SK-N-SH (cell line): Measurements from ENCODE around the gene CNPPD1.

Experiments used
- POLR2AphosphoS5 ChIP-seq: IDR thresholded peaks from 2 replicates; pipeline ENCODE4 v1.6.1; 2012; ENCODE audit warnings: low read depth, low read length
- TF ChIP-seq, protein P1 (sequence below): fragments of 200-600 bp; sonication (generic); IDR thresholded peaks from 2 replicates; pipeline ENCODE4 v1.6.1; 2017; ENCODE audit warnings: antibody characterized with exemption, mild to moderate bottlenecking, moderate library complexity
- TF ChIP-seq, protein P2 (sequence below): IDR thresholded peaks from 2 replicates; pipeline ENCODE4 v1.4.0; 2012; ENCODE audit warnings: low read depth

DNA sequence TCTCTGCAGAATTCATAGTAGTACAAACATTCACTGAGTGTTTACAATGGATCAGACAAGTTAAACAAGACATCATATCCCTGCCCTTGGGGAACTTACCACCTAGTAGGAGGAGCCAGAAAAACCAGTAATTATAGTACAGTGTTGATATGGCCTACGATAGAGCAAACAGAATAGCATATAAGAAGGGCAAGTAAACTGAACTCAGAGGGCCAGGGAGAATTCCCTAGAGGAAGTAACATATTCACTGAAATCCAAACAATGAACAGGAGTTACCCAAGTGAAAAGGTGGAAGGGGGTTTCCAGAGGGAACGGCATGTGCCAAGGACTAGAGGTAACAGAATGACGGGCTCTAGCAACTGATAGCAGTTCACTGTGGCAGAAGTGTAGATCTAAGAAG lies 50.2 kb downstream of the CNPPD1 start:
- TF ChIP-seq, protein P1, sequence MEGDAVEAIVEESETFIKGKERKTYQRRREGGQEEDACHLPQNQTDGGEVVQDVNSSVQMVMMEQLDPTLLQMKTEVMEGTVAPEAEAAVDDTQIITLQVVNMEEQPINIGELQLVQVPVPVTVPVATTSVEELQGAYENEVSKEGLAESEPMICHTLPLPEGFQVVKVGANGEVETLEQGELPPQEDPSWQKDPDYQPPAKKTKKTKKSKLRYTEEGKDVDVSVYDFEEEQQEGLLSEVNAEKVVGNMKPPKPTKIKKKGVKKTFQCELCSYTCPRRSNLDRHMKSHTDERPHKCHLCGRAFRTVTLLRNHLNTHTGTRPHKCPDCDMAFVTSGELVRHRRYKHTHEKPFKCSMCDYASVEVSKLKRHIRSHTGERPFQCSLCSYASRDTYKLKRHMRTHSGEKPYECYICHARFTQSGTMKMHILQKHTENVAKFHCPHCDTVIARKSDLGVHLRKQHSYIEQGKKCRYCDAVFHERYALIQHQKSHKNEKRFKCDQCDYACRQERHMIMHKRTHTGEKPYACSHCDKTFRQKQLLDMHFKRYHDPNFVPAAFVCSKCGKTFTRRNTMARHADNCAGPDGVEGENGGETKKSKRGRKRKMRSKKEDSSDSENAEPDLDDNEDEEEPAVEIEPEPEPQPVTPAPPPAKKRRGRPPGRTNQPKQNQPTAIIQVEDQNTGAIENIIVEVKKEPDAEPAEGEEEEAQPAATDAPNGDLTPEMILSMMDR: no peak
- TF ChIP-seq POLR2AphosphoS5: no peak
- TF ChIP-seq, protein P2, sequence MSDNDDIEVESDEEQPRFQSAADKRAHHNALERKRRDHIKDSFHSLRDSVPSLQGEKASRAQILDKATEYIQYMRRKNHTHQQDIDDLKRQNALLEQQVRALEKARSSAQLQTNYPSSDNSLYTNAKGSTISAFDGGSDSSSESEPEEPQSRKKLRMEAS: no peak
